OCI-LY3 (cell line): ENCODE results near the gene IMMP2L.

Experiments
- H2AFZ ChIP-seq: fragments of 200-600, 300-600 bp; shearing (Covaris generic); 2 replicates; pipeline ENCODE4 v1.6.0; 2014; ENCODE audit warnings: antibody characterized with exemption, low read depth, low read length
- H3K27ac ChIP-seq: fragments of 200-600, 300-600 bp; sonication (generic); 2 replicates; pipeline ENCODE4 v1.5.1; 2014; ENCODE audit warnings: mild to moderate bottlenecking, low read length, moderate library complexity, mixed read lengths
- H3K27me3 ChIP-seq: fragments of 200-600, 300-600 bp; sonication (generic); 2 replicates; pipeline ENCODE4 v1.6.1; 2014; ENCODE audit warnings: low read depth, low read length, mixed read lengths
- H3K36me3 ChIP-seq: fragments of 200-600, 300-600 bp; sonication (generic); replicated peaks from 2 replicates; pipeline ENCODE3; 2014; ENCODE audit warnings: low read depth, low read length, mixed read lengths
- H3K4me1 ChIP-seq: fragments of 300-600, 200-600 bp; sonication (generic); 2 replicates; pipeline ENCODE4 v1.6.1; 2014; ENCODE audit warnings: low read length, mixed read lengths
- H3K4me2 ChIP-seq: fragments of 200-600, 300-600 bp; sonication (generic); 2 replicates; pipeline ENCODE4 v1.6.1; 2014; ENCODE audit warnings: low read length, mixed read lengths
- H3K4me3 ChIP-seq: fragments of 300-600, 200-600 bp; sonication (generic); 2 replicates; pipeline ENCODE4 v1.5.1; 2014; ENCODE audit warnings: antibody characterized with exemption, mild to moderate bottlenecking, low read length, moderate library complexity
- H3K79me2 ChIP-seq: fragments of 300-600, 200-600 bp; shearing (Covaris generic); 2 replicates; pipeline ENCODE4 v1.6.1; 2014; ENCODE audit warnings: mild to moderate bottlenecking, low read length, mixed read lengths
- H3K9ac ChIP-seq: fragments of 300-600, 200-600 bp; shearing (Covaris generic); 2 replicates; pipeline ENCODE4 v1.6.0; 2014; ENCODE audit warnings: mild to moderate bottlenecking, low read length, moderate library complexity
- H3K9me3 ChIP-seq: fragments of 200-600, 300-600 bp; shearing (Covaris generic); 2 replicates; pipeline ENCODE4 v1.6.1; 2014; ENCODE audit warnings: low read length, mixed read lengths; ENCODE audit not compliant: insufficient read depth
- H4K20me1 ChIP-seq: fragments of 200-600, 300-600 bp; sonication (generic); 2 replicates; pipeline ENCODE4 v1.6.1; 2016; ENCODE audit warnings: low read length, mixed read lengths; ENCODE audit not compliant: insufficient read depth
- EZH2phosphoT487 ChIP-seq: fragments of 200-600 bp; shearing (Covaris generic); IDR thresholded peaks from 2 replicates; pipeline ENCODE4 v1.6.1; 2018; ENCODE audit warnings: antibody characterized with exemption, mixed run types, low read depth
- TF ChIP-seq, protein P1 (sequence below): fragments of 200-600, 300-600 bp; sonication (generic); IDR thresholded peaks from 2 replicates; pipeline ENCODE4 v1.5.1; 2014; ENCODE audit warnings: antibody characterized with exemption, low read length, low read depth

The IMMP2L gene

GRCh38 chr7:111264111-111264868, 298.0 kb downstream of the IMMP2L start:
- Histone ChIP-seq H3K9me3 (no peaks in the 10 kb centered on the region), H3K4me3 (no peak overlapping the region), H3K27ac (no peak overlapping the region), H3K36me3 (no peaks in the 10 kb centered on the region), H3K79me2 (no peaks in the 10 kb centered on the region), H3K4me1 (no peaks in the 10 kb centered on the region), H3K9ac (no peak overlapping the region), H3K27me3 (no peaks in the 10 kb centered on the region), H2AFZ (no peak overlapping the region), H4K20me1 (no peaks in the 10 kb centered on the region), H3K4me2 (no peak overlapping the region)
- TF ChIP-seq, protein P1, sequence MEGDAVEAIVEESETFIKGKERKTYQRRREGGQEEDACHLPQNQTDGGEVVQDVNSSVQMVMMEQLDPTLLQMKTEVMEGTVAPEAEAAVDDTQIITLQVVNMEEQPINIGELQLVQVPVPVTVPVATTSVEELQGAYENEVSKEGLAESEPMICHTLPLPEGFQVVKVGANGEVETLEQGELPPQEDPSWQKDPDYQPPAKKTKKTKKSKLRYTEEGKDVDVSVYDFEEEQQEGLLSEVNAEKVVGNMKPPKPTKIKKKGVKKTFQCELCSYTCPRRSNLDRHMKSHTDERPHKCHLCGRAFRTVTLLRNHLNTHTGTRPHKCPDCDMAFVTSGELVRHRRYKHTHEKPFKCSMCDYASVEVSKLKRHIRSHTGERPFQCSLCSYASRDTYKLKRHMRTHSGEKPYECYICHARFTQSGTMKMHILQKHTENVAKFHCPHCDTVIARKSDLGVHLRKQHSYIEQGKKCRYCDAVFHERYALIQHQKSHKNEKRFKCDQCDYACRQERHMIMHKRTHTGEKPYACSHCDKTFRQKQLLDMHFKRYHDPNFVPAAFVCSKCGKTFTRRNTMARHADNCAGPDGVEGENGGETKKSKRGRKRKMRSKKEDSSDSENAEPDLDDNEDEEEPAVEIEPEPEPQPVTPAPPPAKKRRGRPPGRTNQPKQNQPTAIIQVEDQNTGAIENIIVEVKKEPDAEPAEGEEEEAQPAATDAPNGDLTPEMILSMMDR: no peak
- no peak for TF ChIP-seq EZH2phosphoT487

GRCh38 chr7:111262293-111263116, 299.8 kb downstream of the IMMP2L start:
- Histone ChIP-seq H3K4me3 (no peak overlapping the region), H3K4me2 (no peak overlapping the region)
- TF ChIP-seq, protein P1: no peak
- TF ChIP-seq EZH2phosphoT487: no peak

GRCh38 chr7:111261496-111261895, 300.8 kb downstream of the IMMP2L start:
- H3K4me1 ChIP-seq: no peaks in the 10 kb centered on the region
- H2AFZ ChIP-seq: no peak overlapping the region
- H3K4me2 ChIP-seq: no peak overlapping the region
- H3K4me3 ChIP-seq: no peak overlapping the region
- H3K79me2 ChIP-seq: no peaks in the 10 kb centered on the region
- TF ChIP-seq, protein P1: no peak
- TF ChIP-seq EZH2phosphoT487: no peak
- H3K27me3 ChIP-seq: no peaks in the 10 kb centered on the region
- no peak overlapping the region for H3K27ac ChIP-seq
- no peaks in the 10 kb centered on the region for H3K9me3 ChIP-seq
- H3K9ac ChIP-seq: no peak overlapping the region
- H4K20me1 ChIP-seq: no peaks in the 10 kb centered on the region
- no peaks in the 10 kb centered on the region for H3K36me3 ChIP-seq

More at GRCh38 chr7:111262293-111263116, 299.8 kb downstream of the IMMP2L start:
- Histone ChIP-seq H3K4me1 (no peaks in the 10 kb centered on the region), H3K79me2 (no peaks in the 10 kb centered on the region), H3K9me3 (no peaks in the 10 kb centered on the region), H3K9ac (no peak overlapping the region), H3K36me3 (no peaks in the 10 kb centered on the region), H4K20me1 (no peaks in the 10 kb centered on the region), H3K27ac (no peak overlapping the region), H2AFZ (no peak overlapping the region), H3K27me3 (no peaks in the 10 kb centered on the region)

- Histone ChIP-seq H3K9ac (no peak overlapping the region), H2AFZ (no peak overlapping the region), H3K9me3 (no peaks in the 10 kb centered on the region), H3K79me2 (no peaks in the 10 kb centered on the region), H3K36me3 (no peaks in the 10 kb centered on the region), H3K27ac (no peak overlapping the region), H4K20me1 (no peaks in the 10 kb centered on the region), H3K4me1 (no peaks in the 10 kb centered on the region), H3K4me2 (no peak overlapping the region), H3K4me3 (no peak overlapping the region), H3K27me3 (no peaks in the 10 kb centered on the region)
- TF ChIP-seq EZH2phosphoT487: no peak
- TF ChIP-seq, protein P1: no peak
Measured at GRCh38 chr7:111259991-111260390, 302.3 kb downstream of the IMMP2L start.
